ENCODE data around the gene SHOC2.

- TF ChIP-seq CTCF (IDR thresholded peaks at IDR 0.05) (peak in 1 of 6 experiments; percentile 24), POLR2A (IDR thresholded peaks at IDR 0.05) (peak; percentile 11 to 63)
Measured at GRCh38 chr10:110923856-110924493, 4.6 kb downstream of the SHOC2 start.

All from Peyer's patch (tissue), 4 donors.